Measurements from ENCODE around the gene ATP2A3. TPM values are rescaled to one million over a fixed set of nuclear protein-coding genes. Genes with fewer than 3 reads are reported as not detected.
A peak's percentile ranks its signal among the peaks of the same experiment; 100 is the strongest.

The ATP2A3 gene
- total RNA-seq = 2.4 and 4.1 TPM in 2 replicates
- polyA plus RNA-seq = 2.2 and 4.5 TPM in 2 replicates

GRCh38 chr17:3964203-3965117, at the start of gene ATP2A3:
Gene ATP2A3, minus strand, starts transcription at chr17:3964437. Its CDS starts 146 bp downstream, at chr17:3964291.
- WGBS (ENCODE audit: low lambda C conversion rate, missing lambda C conversion rate) = 3% methylated on average over 25 of the region's 92 CpGs
- Histone ChIP-seq H2AFZ (peak within 1 kb of the TSS; percentile 46), H3K9me3 (ENCODE audit: low read depth) (no peaks in the 10 kb centered on the region), H3K27ac (peak within 1 kb of the TSS; percentile 51), H3K4me1 (ENCODE audit: insufficient read depth) (peaks cover 17% of the 10 kb centered on the region), H3K27me3 (peaks cover 30% of the 10 kb centered on the region), H3K36me3 (replicated peaks; ENCODE audit: insufficient read depth, low read depth) (no peaks in the 10 kb centered on the region), H3K79me2 (no peaks in the 10 kb centered on the region), H3K4me2 (peak within 1 kb of the TSS; percentile 89), H3K4me3 (peak within 1 kb of the TSS; percentile 33), H3K9me2 (replicated peaks; ENCODE audit: insufficient read depth) (no peaks in the 10 kb centered on the region), H4K20me1 (ENCODE audit: insufficient read depth, poor library complexity, severe bottlenecking) (no peaks in the 10 kb centered on the region)
- TF ChIP-seq CTCF (IDR thresholded peaks at IDR 0.05; ENCODE audit: poor library complexity) (no peak), EZH2 (IDR thresholded peaks at IDR 0.05; ENCODE audit: borderline replicate concordance) (peak; percentile 71), EZH2phosphoT487 (IDR thresholded peaks at IDR 0.05; ENCODE audit: low read depth, severe bottlenecking, unreplicated experiment) (no peak)
- peak; percentile 45 for DNase-seq (ENCODE audit: low spot score)

DNA sequence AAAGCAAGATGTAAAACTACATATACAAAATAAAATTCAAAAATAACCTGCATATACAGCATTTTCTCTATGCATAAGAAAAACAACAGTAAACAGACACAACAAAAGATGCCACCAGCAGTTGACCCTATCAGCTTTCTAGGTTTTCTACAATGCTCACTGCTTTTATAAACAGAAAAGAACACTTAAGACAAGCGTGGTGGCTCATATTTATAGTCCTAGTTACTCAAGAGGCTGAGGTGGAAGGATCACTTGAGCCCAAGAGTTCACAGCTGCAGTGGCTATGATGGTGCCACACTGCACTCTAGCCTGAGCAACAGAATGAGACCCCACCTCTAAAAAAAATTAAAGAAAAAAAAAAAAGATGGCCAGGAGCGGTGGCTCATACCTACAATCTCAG, 46.5 kb upstream of the ATP2A3 start:
- H3K9me3 ChIP-seq (ENCODE audit: low read depth) = no peaks in the 10 kb centered on the region
- no peaks in the 10 kb centered on the region for H3K27me3 ChIP-seq
- no peaks in the 10 kb centered on the region for H4K20me1 ChIP-seq (ENCODE audit: insufficient read depth, poor library complexity, severe bottlenecking)
- no peaks in the 10 kb centered on the region for H3K79me2 ChIP-seq
- 87% methylated on average over 2 of the region's 2 CpGs for WGBS (ENCODE audit: low lambda C conversion rate, missing lambda C conversion rate)
- no peak overlapping the region for H2AFZ ChIP-seq
- no peak for TF ChIP-seq EZH2 (IDR thresholded peaks at IDR 0.05; ENCODE audit: borderline replicate concordance)
- TF ChIP-seq CTCF (IDR thresholded peaks at IDR 0.05; ENCODE audit: poor library complexity) = no peak
- no peak for TF ChIP-seq EZH2phosphoT487 (IDR thresholded peaks at IDR 0.05; ENCODE audit: low read depth, severe bottlenecking, unreplicated experiment)
- H3K36me3 ChIP-seq (replicated peaks; ENCODE audit: insufficient read depth, low read depth) = no peaks in the 10 kb centered on the region
- no peak overlapping the region for H3K4me3 ChIP-seq
- H3K27ac ChIP-seq = no peak overlapping the region
- H3K9me2 ChIP-seq (replicated peaks; ENCODE audit: insufficient read depth) = no peaks in the 10 kb centered on the region
- no peak for DNase-seq (ENCODE audit: low spot score)
- H3K4me2 ChIP-seq = no peak overlapping the region
- no peaks in the 10 kb centered on the region for H3K4me1 ChIP-seq (ENCODE audit: insufficient read depth)

GRCh38 chr17:4009186-4009785, 45.0 kb upstream of the ATP2A3 start:
- Histone ChIP-seq H3K4me1 (ENCODE audit: insufficient read depth) (peaks cover 2% of the 10 kb centered on the region), H3K27me3 (no peaks in the 10 kb centered on the region), H3K9me2 (replicated peaks; ENCODE audit: insufficient read depth) (no peaks in the 10 kb centered on the region), H3K9me3 (ENCODE audit: low read depth) (no peaks in the 10 kb centered on the region), H2AFZ (no peak overlapping the region), H3K4me3 (no peak overlapping the region), H3K36me3 (replicated peaks; ENCODE audit: insufficient read depth, low read depth) (no peaks in the 10 kb centered on the region), H3K27ac (no peak overlapping the region), H4K20me1 (ENCODE audit: insufficient read depth, poor library complexity, severe bottlenecking) (no peaks in the 10 kb centered on the region), H3K4me2 (no peak overlapping the region), H3K79me2 (no peaks in the 10 kb centered on the region)
- TF ChIP-seq CTCF (IDR thresholded peaks at IDR 0.05; ENCODE audit: poor library complexity) (no peak), EZH2phosphoT487 (IDR thresholded peaks at IDR 0.05; ENCODE audit: low read depth, severe bottlenecking, unreplicated experiment) (no peak), EZH2 (IDR thresholded peaks at IDR 0.05; ENCODE audit: borderline replicate concordance) (no peak)
- DNase-seq (ENCODE audit: low spot score) = no peak
- 95% methylated on average over 17 of the region's 17 CpGs for WGBS (ENCODE audit: low lambda C conversion rate, missing lambda C conversion rate)

Measured in hepatocyte (in vitro differentiated cells).